Activated naive CD4-positive, alpha-beta T cell treated with anti-CD3 and anti-CD28 coated beads for 36 hours (primary cell): ENCODE data around the gene PCP4L1. TPM values are rescaled to one million over a fixed set of nuclear protein-coding genes. Genes with fewer than 3 reads are reported as not detected.
"Not testable (repeated sequence)": the region's sequence is repeated elsewhere in the genome, so short reads cannot be mapped to it uniquely, and the experiment has no call there.

Experiments
- CTCF ChIA-PET: fragments of 350-600 bp; sonication (Branson Sonifier 250); formaldehyde crosslinking; loops from one replicate; lab custom pipeline; 2021; ENCODE audit warnings: antibody characterized with exemption; lab: Charles Lee
- DNase-seq: peaks from one replicate; pipeline ENCODE4 v3.0.0-alpha.2; 2020
- H3K27ac Mint-ChIP-seq: one replicate; pipeline ENCODE4 v1.8.0; 2021; ENCODE audit warnings: mild to moderate bottlenecking, mixed read lengths
- H3K27me3 Mint-ChIP-seq: one replicate; pipeline ENCODE4 v1.8.0; 2021; ENCODE audit warnings: low read depth, mixed read lengths
- H3K36me3 Mint-ChIP-seq: one replicate; pipeline ENCODE4 v1.8.0; 2021; ENCODE audit warnings: low read depth, mixed read lengths
- H3K4me1 Mint-ChIP-seq: one replicate; pipeline ENCODE4 v1.8.0; 2021; ENCODE audit warnings: low read depth, mixed read lengths
- H3K4me3 Mint-ChIP-seq: one replicate; pipeline ENCODE4 v1.8.0; 2021; ENCODE audit warnings: mild to moderate bottlenecking, moderate library complexity, mixed read lengths
- H3K9me3 Mint-ChIP-seq: one replicate; pipeline ENCODE4 v1.8.0; 2021; ENCODE audit warnings: mixed read lengths
- intact Hi-C: fragments of 100-400 bp; cut with micrococcal nuclease; formaldehyde crosslinking; loops from one replicate; pipeline ENCODE4 v1.15.1; 2023
- total RNA-seq, 2 experiments: library from RNA; stranded (reverse); gene quantifications; one replicate each; pipeline ENCODE4 v1.2.3, GENCODE V29; 2021

PCP4L1 gene
- total RNA-seq, 2 experiments from 2014 or later, result 0.24 to 0.37 TPM

DNA sequence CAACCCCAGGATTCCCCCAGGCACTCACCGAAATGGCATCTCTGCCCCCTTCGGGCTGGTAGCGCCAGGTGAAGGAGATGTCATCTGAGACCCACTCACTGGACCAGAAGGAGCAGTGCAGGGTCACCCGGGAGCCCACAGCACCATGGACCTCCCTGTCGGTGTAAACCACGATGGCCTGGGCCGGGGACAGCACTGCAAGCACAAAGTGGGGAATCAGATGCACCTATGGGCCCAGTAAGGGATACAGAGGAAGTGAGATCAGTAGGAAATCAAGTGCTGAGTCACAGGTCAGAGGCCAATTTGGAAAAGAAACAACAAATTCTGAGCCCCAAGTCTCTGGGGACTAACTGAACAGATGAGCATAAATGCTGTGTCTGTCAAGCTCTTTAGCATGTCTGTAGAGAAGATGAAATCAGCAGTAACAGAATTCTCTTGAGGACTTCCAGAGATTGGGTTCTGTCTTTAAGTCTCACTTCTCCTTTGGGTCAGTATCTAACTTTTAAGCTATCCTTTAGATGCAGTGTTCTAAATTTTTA lies 48.8 kb downstream of the PCP4L1 start:
- CTCF ChIA-PET, result interaction anchor here (0.7 to 4.9 kb wide), 6 partner anchors 11 to 126 kb away, joined by 3 to 38 read pairs (median 4); partner anchors contain the start of gene TOMM40L
- H3K4me3 Mint-ChIP-seq, result peak overlapping the region; percentile 16

GRCh38 chr1:161307892-161308638 lies 49.5 kb downstream of the PCP4L1 start:
- no peak for DNase-seq
- Mint-ChIP-seq H3K27ac (no peak overlapping the region), H3K9me3 (no peaks in the 10 kb centered on the region), H3K27me3 (no peaks in the 10 kb centered on the region), H3K36me3 (peaks cover 3% of the 10 kb centered on the region), H3K4me1 (peaks cover 33% of the 10 kb centered on the region), H3K4me3 (no peak overlapping the region)
- intact Hi-C loops, result no loop called here
- CTCF ChIA-PET, result interaction anchor here (0.6 to 4.9 kb wide), 7 partner anchors 12 to 160 kb away, joined by 3 to 38 read pairs (median 3); partner anchors contain the start of gene TOMM40L

More for the DNA sequence above, 48.8 kb downstream of the PCP4L1 start:
- Mint-ChIP-seq H3K27ac (peak overlapping the region; percentile 2), H3K36me3 (peaks cover 3% of the 10 kb centered on the region), H3K27me3 (no peaks in the 10 kb centered on the region), H3K9me3 (no peaks in the 10 kb centered on the region), H3K4me1 (peaks cover 33% of the 10 kb centered on the region)
- DNase-seq, result peak; percentile 23
- intact Hi-C loops, result no loop called here

DNA sequence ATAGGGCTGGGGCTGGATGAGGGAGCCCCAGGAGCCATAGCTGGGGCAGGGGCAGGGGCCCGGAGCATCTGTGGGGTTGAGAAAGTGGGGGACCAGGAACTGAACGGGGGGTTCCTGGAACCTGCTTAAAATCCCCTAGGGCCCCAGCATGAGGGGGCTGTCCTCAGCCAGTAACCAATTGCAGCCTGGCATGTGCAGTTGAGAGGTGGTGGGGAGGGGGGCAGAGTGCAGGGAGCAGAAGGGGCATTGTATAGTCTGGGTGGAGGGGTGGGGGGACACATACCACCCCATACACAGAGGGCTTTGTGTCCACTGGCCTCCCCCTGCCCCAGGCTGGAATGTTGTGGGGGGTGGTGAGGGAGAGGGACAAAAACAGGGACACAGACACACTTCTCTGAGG lies 51.3 kb downstream of the PCP4L1 start, which contains the start of gene MPZ:
Gene MPZ, minus strand, starts transcription at position 101 of the 400 bp plus-strand sequence. Its CDS starts 63 bp downstream, at position 38.
- no peak within 1 kb of the TSS for H3K4me3 Mint-ChIP-seq
- peaks cover 26% of the 10 kb centered on the region for H3K4me1 Mint-ChIP-seq
- peaks cover 3% of the 10 kb centered on the region for H3K36me3 Mint-ChIP-seq
- H3K9me3 Mint-ChIP-seq, result no peaks in the 10 kb centered on the region
- DNase-seq, result no peak
- no peak within 1 kb of the TSS for H3K27ac Mint-ChIP-seq
- H3K27me3 Mint-ChIP-seq, result no peaks in the 10 kb centered on the region
- intact Hi-C loops, result loop anchor here (10.0 kb wide), 1 partner anchor 435 kb away; the partner anchor contains the start of gene DUSP12
- CTCF ChIA-PET, result no interaction called here

DNA sequence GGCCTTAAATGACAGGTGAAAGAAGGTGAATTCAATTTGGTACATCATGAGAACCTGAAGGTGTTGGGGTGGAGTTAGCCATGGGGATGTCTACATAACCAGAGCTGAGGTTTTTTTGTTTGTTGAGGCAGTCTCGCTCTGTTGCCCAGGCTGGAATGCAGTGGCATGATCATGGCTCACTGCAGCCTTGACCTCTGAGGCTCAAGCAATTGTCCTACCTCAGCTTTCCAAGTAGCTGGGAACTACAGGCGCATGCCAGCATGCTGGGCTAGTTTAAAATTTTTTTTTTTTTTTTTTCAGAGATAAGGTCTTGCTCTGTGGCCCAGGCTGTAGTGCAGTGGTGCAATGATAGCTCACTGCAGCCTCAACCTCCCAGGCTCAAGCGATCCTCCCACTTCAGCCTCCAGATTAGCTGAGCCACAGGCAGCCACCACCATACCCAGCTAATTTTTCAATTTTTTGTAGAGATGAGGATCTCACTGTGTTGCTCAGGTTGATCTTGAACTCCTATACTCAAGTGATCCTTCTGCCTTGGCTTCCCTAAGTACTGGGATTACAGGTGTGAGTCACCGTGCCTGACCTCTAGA lies 53.1 kb downstream of the PCP4L1 start:
- intact Hi-C loops, result loop anchor here (10.0 kb wide), 1 partner anchor 433 kb away; the partner anchor contains the start of gene DUSP12
- Mint-ChIP-seq H3K27ac (no peak overlapping the region), H3K36me3 (no peaks in the 10 kb centered on the region), H3K27me3 (no peaks in the 10 kb centered on the region), H3K4me1 (peaks cover 24% of the 10 kb centered on the region), H3K4me3 (no peak overlapping the region), H3K9me3 (no peaks in the 10 kb centered on the region)
- CTCF ChIA-PET, result interaction anchor here (0.6 to 1.9 kb wide), 2 partner anchors 9 to 20 kb away, joined by 4 to 13 read pairs; no protein-coding TSS in a partner anchor
- DNase-seq, result no peak

DNA sequence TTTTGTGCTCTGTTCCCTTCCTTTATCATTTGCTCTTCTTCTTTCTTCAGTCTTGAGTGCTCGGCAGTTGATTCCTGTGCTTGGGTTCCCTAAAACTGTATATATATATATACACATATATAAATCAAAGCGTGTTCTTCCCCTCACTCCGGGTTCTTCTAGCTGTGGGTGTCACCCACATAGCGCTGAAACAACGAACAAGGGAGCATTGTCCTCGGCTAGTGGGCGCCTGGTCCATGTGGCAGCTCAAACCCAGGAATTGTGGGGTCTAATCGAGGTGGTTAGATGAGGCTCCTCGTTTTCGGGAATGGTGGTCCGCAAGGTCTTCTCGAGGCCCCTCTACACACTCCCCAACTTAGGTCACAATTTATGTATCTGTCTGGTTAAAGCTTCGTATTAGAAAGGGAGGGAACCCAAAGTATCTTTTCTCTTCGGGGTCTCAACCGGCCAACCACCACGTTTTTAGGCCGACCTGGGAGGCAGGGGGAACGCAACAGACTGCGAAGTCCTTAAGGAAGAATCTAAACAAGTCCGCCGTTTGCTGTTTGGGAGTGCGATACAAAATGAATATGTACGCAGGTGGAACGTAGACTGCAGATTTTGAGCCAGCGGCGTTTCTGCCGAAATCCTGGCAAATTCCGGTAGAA lies 55.1 kb downstream of the PCP4L1 start:
- no peak for DNase-seq
- H3K27ac Mint-ChIP-seq, result peak overlapping the region; percentile 92

DNA sequence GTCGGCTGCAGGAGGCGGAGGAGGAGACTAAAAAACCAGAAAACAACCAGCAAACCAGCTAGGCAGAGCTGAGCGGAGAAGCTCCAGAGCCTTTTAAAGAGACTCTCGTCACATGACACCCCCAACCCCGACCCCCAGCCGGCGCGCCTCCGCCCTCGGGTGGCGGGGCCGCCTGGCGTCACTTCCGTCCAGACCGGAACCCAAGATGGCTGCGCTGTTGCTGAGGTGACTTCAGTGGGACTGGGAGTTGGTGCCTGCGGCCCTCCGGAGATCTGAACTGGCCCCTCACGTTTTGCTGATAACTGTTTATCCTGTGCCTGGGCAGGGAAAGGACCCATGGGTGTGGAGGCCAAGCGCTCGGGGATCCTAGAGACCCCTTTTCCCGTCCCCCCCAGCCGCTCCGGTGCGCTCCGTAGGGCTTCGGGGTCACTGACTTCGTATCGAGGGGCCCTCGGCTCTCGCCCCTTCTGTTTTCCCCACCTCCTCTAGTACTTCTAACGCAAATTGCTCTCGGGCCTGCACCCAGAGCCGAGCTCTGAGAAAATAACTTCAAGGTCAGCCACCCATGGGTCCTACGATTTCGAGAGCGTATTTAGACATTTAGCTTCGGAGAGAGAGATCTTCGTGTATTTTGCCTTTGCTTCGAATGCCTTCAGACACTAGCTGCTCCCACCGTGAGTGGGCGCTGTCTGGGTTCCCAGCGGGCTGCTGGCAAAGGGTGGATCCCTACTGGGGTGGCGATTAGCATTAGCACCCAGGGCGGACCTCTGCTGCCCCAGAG lies 55.8 kb downstream of the PCP4L1 start, which contains the start of gene SDHC:
Gene SDHC, plus strand, starts transcription at position 181 of the 781 bp plus-strand sequence. Its CDS starts 25 bp downstream, at position 206.
- intact Hi-C loops, result loop anchor here (1.0 to 10.0 kb wide), 4 partner anchors 8 to 430 kb away; partner anchors contain the start of gene DUSP12
- Mint-ChIP-seq H3K4me3 (peak within 1 kb of the TSS; percentile 97), H3K27ac (peak within 1 kb of the TSS; percentile 92), H3K9me3 (no peaks in the 10 kb centered on the region), H3K4me1 (peaks cover 21% of the 10 kb centered on the region), H3K27me3 (no peaks in the 10 kb centered on the region), H3K36me3 (no peaks in the 10 kb centered on the region)
- peak; percentile 89 for DNase-seq
- CTCF ChIA-PET, result interaction anchor here (1.1 to 2.8 kb wide), 5 partner anchors 9 to 68 kb away, joined by 3 to 11 read pairs (median 8); no protein-coding TSS in a partner anchor

More for the DNA sequence above, 55.1 kb downstream of the PCP4L1 start:
- H3K36me3 Mint-ChIP-seq, result no peaks in the 10 kb centered on the region
- peaks cover 21% of the 10 kb centered on the region for H3K4me1 Mint-ChIP-seq
- CTCF ChIA-PET, result interaction anchor here (0.9 to 2.8 kb wide), 7 partner anchors 8 to 110 kb away, joined by 3 to 11 read pairs (median 4); no protein-coding TSS in a partner anchor
- H3K4me3 Mint-ChIP-seq, result peak overlapping the region; percentile 97
- no peaks in the 10 kb centered on the region for H3K9me3 Mint-ChIP-seq
- intact Hi-C loops, result loop anchor here (1.0 to 10.0 kb wide), 4 partner anchors 7 to 431 kb away; partner anchors contain the start of gene DUSP12
- no peaks in the 10 kb centered on the region for H3K27me3 Mint-ChIP-seq

DNA sequence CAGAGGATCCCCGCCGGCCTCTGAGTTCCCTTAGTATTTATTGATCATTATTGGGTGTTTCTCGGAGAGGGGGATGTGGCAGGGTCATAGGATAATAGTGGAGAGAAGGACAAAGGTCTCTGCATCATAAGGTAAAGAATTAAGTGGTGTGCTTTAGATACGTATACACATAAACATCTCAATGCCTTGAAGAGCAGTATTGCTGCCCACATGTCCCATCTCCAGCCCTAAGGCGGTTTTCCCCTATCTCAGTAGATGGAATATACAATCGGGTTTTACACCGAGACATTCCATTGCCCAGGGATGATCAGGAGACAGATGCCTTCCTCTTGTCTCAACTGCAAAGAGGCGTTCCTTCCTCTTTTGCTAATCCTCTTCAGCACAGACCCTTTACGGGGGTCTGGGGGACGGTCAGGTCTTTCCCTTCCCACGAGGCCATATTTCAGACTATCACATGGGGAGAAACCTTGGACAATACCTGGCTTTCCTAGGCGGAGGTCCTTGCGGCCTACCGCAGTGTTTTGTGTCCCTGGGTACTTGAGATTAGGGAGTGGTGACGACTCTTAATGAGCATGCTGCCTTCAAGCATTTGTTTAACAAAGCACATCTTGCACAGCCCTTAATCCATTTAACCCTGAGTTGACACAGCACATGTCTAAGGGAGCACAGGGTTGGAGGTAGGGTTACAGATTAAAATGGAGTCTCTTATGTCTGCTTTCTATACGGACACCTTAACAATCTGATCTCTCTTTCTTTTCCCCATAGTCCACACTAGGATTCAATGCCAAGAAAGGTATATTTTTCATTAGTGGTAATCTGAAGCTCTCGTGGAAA lies 57.5 kb downstream of the PCP4L1 start:
- DNase-seq, H3K9me3 Mint-ChIP-seq, H3K36me3 Mint-ChIP-seq, CTCF ChIA-PET, H3K27ac Mint-ChIP-seq, H3K27me3 Mint-ChIP-seq: not testable (repeated sequence)
- intact Hi-C loops, result loop anchor here (10.0 kb wide), 1 partner anchor 429 kb away; the partner anchor contains the start of gene DUSP12
- H3K4me1 Mint-ChIP-seq, result peaks cover 22% of the 10 kb centered on the region
- peak overlapping the region; percentile 97 for H3K4me3 Mint-ChIP-seq

DNA sequence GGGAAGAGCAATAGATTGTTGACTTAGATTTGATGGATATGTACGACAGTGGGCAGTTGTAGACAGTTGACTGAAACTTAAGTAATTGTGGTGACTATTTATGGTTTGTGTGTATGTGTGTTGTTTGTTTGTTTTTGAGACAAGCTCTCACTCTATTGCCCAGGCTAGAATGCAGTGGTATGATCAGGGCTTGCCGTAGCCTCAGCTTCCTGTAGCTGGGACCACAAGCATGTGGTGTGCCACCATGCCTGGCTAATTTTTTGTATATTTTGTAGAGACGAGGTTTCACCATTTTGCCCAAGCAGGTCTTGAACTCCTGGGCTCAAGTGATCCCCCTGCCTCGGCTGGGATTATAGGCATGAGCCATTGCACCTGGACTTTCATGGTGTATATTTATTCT lies 65.5 kb downstream of the PCP4L1 start:
- Mint-ChIP-seq H3K4me1 (peaks cover 2% of the 10 kb centered on the region), H3K27ac (no peak overlapping the region), H3K4me3 (no peak overlapping the region), H3K9me3 (no peaks in the 10 kb centered on the region), H3K27me3 (no peaks in the 10 kb centered on the region), H3K36me3 (peaks cover 12% of the 10 kb centered on the region)
- CTCF ChIA-PET, result interaction anchor here (1.0 to 1.1 kb wide), 2 partner anchors 18 to 33 kb away, joined by 3 read pairs; no protein-coding TSS in a partner anchor
- intact Hi-C loops, result no loop called here
- no peak for DNase-seq

- H3K36me3 Mint-ChIP-seq, result peaks cover 29% of the 10 kb centered on the region
- CTCF ChIA-PET, result interaction anchor here (0.6 to 1.5 kb wide), 2 partner anchors 34 to 39 kb away, joined by 3 to 5 read pairs; no protein-coding TSS in a partner anchor
- no peaks in the 10 kb centered on the region for H3K9me3 Mint-ChIP-seq
- peaks cover 3% of the 10 kb centered on the region for H3K4me1 Mint-ChIP-seq
- no peak overlapping the region for H3K4me3 Mint-ChIP-seq
- H3K27ac Mint-ChIP-seq, result no peak overlapping the region
- H3K27me3 Mint-ChIP-seq, result no peaks in the 10 kb centered on the region
- intact Hi-C loops, result no loop called here
- DNase-seq, result no peak
Measured at GRCh38 chr1:161330346-161330745, 71.8 kb downstream of the PCP4L1 start.

DNA sequence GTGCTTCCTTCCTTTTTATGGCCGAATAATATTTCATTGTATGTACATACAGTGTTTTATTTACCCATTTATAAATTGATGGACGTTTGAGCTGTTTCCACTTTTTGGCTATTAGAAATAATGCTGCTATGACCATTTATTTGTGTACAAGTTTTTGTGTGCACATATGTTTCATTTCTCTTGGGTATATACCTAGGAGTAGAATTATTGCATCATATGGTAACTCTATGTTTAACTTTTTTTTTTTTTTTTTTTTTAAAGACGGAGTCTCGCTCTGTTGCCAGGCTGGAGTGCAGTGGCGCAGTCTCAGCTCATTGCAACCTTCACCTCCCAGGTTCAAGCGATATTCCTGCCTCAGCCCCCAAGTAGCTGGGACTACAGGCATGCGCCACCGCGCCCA lies 74.6 kb downstream of the PCP4L1 start:
- CTCF ChIA-PET, result no interaction called here
- H3K36me3 Mint-ChIP-seq, result peaks cover 32% of the 10 kb centered on the region
- intact Hi-C loops, result no loop called here
- peaks cover 4% of the 10 kb centered on the region for H3K4me1 Mint-ChIP-seq
- H3K27ac Mint-ChIP-seq, result no peak overlapping the region
- no peaks in the 10 kb centered on the region for H3K27me3 Mint-ChIP-seq
- no peak overlapping the region for H3K4me3 Mint-ChIP-seq
- no peak for DNase-seq
- H3K9me3 Mint-ChIP-seq, result no peaks in the 10 kb centered on the region
